Lower leg skin (tissue), 4 donors: ENCODE results near the gene GPT2. TPM values are rescaled to one million over a fixed set of nuclear protein-coding genes. Genes with fewer than 3 reads are reported as not detected.
A peak's percentile ranks its signal among the peaks of the same experiment; 100 is the strongest.

Experiments
- DNase-seq, 2 donors: peaks; one replicate each; pipeline ENCODE4 v3.0.0-alpha.2; 2019; ENCODE audit warnings: low spot score in 2 of 2
- H3K4me3 ChIP-seq: fragments of 200-600 bp; sonication (generic); 2 replicates; pipeline ENCODE4 v1.5.1; 2017; ENCODE audit warnings: mild to moderate bottlenecking, low read depth; ENCODE audit not compliant: poor library complexity, severe bottlenecking
- POLR2A ChIP-seq, 2 donors: fragments of 450-650 bp; IDR thresholded peaks; one replicate each; pipeline ENCODE4 v1.6.1; 2016 to 2017; ENCODE audit warnings: antibody characterized with exemption in 2 of 2, mild to moderate bottlenecking in 1 of 2, moderate library complexity in 1 of 2
- WGBS, 2 donors: methylation state at CpG; one replicate each; pipeline ENCODE4 v1.1.5; 2018; 5-methylcytosine and 5-hydroxymethylcytosine counted together
- intact Hi-C: fragments of 100-400 bp; cut with DNase I; formaldehyde crosslinking; loops from one replicate; pipeline ENCODE4 v1.15.0; 2023; ENCODE audit warnings: low total_unique reads
- total RNA-seq, 4 donors: library from RNA; depleted of rRNA; stranded (reverse); fragments of >200 nt; gene quantifications; one replicate each; pipeline ENCODE4 v1.1.0, GENCODE V29; 2016
- TF ChIP-seq, protein P1 (sequence below), 3 donors: fragments of 450-650 bp; IDR thresholded peaks; one replicate each; pipeline ENCODE4 v1.5.1; 2016; ENCODE audit warnings: antibody characterized with exemption in 3 of 3, mild to moderate bottlenecking in 3 of 3, moderate library complexity in 2 of 3

Gene GPT2
- total RNA-seq, 4 donors from 2014 or later: 69.8 to 106 (median 83.1) TPM

DNA sequence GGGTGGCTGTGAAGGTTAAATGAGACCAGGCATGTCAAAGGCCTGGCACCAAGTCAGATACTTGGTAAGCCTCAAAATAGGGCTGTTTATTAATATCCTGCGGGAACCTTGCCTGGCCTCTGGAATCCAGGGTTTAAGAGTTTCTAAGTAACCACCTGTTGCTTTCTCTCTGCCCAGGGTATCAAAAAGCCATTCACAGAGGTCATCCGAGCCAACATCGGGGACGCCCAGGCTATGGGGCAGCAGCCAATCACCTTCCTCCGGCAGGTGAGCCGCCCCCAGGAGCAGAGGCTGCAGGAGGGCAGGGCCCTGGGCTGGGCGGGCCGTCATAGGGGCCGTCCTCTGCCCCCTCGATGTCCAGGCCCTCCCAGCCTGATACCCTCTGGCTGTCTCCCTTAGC lies 13.3 kb downstream of the GPT2 start:
- TF ChIP-seq, protein P1, sequence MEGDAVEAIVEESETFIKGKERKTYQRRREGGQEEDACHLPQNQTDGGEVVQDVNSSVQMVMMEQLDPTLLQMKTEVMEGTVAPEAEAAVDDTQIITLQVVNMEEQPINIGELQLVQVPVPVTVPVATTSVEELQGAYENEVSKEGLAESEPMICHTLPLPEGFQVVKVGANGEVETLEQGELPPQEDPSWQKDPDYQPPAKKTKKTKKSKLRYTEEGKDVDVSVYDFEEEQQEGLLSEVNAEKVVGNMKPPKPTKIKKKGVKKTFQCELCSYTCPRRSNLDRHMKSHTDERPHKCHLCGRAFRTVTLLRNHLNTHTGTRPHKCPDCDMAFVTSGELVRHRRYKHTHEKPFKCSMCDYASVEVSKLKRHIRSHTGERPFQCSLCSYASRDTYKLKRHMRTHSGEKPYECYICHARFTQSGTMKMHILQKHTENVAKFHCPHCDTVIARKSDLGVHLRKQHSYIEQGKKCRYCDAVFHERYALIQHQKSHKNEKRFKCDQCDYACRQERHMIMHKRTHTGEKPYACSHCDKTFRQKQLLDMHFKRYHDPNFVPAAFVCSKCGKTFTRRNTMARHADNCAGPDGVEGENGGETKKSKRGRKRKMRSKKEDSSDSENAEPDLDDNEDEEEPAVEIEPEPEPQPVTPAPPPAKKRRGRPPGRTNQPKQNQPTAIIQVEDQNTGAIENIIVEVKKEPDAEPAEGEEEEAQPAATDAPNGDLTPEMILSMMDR (IDR thresholded peaks at IDR 0.05): no peak
- no peak for TF ChIP-seq POLR2A (IDR thresholded peaks at IDR 0.05)
- WGBS, 2 donors: 79 to 86% methylated on average over 8 to 10 of the region's 10 CpGs
- DNase-seq: no peak
- H3K4me3 ChIP-seq: no peak overlapping the region
- intact Hi-C loops: no loop called here

- no peak for DNase-seq
- intact Hi-C loops: no loop called here
- TF ChIP-seq, protein P1 (IDR thresholded peaks at IDR 0.05): no peak
- TF ChIP-seq POLR2A (IDR thresholded peaks at IDR 0.05): no peak
- 88% methylated on average over 13 of the region's 13 CpGs for WGBS, 2 donors
- H3K4me3 ChIP-seq: no peak overlapping the region
Measured at GRCh38 chr16:46898006-46898405, 13.8 kb downstream of the GPT2 start.

DNA sequence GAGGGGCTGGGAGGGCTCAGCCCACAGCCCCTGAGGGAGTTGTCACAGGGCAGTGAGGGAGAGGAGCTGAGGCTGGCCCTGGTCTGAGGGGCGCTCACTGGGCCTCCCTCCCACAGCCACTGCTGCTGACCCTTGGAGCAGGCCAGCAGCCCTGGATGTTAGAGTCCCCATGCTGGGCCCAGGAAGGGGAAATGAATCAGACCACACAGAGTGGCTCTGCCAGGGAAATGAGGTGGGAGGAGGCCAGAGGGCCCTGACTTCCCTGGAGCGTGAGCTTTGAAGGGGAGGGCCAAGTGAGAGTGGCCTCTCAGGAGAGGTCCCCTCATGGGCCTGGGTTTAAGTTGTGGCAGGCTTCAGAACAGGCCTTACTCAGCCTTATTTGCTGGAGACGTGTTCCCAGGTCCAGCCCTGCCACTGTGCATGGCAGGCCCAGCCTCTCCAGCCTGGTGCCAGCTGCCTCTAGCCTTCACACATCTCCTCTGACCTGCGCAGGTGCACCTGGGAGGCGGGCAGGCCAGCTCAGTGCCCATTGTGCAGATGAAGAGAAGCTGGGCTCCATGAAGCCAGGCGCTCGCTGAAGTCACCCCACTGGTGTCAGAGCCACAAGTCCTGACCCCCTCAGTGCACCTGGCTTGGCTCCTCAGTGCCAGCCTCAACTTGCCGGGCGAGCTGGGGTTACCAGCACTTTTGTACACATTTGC lies 15.4 kb downstream of the GPT2 start:
- 63 to 70% methylated on average over 9 of the region's 9 CpGs for WGBS, 2 donors
- intact Hi-C loops: no loop called here
- no peak for TF ChIP-seq POLR2A (IDR thresholded peaks at IDR 0.05)
- TF ChIP-seq, protein P1 (IDR thresholded peaks at IDR 0.05): no peak
- H3K4me3 ChIP-seq: no peak overlapping the region
- DNase-seq: no peak

- intact Hi-C loops: no loop called here
- TF ChIP-seq, protein P1 (IDR thresholded peaks at IDR 0.05): no peak
- no peak for TF ChIP-seq POLR2A (IDR thresholded peaks at IDR 0.05)
- DNase-seq: peak; percentile 80 to 92
- WGBS, 2 donors: 47 to 53% methylated on average over 19 of the region's 19 CpGs
- H3K4me3 ChIP-seq: no peak overlapping the region
Measured at GRCh38 chr16:46900455-46901235, 16.5 kb downstream of the GPT2 start.

- intact Hi-C loops: no loop called here
- DNase-seq: no peak
- 56 to 58% methylated on average over 8 of the region's 8 CpGs for WGBS, 2 donors
Measured at GRCh38 chr16:46901709-46902108, 17.5 kb downstream of the GPT2 start.

More at GRCh38 chr16:46901709-46902108, 17.5 kb downstream of the GPT2 start:
- TF ChIP-seq, protein P1 (IDR thresholded peaks at IDR 0.05): no peak
- TF ChIP-seq POLR2A (IDR thresholded peaks at IDR 0.05): no peak
- no peak overlapping the region for H3K4me3 ChIP-seq
